Tibial artery (tissue), 4 donors: ENCODE measurements around the gene TACR2.

Experiments
- DNase-seq, 2 donors: peaks; one replicate each; pipeline ENCODE4 v3.0.0-alpha.2; 2019
- H3K27ac ChIP-seq, 2 donors: fragments of 200-600 bp; sonication (generic) in 1 of 2; 1 replicate in 1 of 2; 2 replicates in 1 of 2; pipeline ENCODE4 v1.5.1; 2018 to 2019; ENCODE audit warnings: mild to moderate bottlenecking in 1 of 2
- H3K27me3 ChIP-seq, 2 donors: fragments of 200-600 bp; sonication (generic) in 1 of 2; one replicate each; pipeline versions ENCODE4 v1.5.1 to v1.6.0; 2016 to 2019
- H3K36me3 ChIP-seq, 3 donors: fragments of 200-600 bp; sonication (generic) in 2 of 3; one replicate each; pipeline ENCODE4 v1.5.1; 2016 to 2019; ENCODE audit warnings: mild to moderate bottlenecking in 2 of 3
- H3K4me1 ChIP-seq, 4 donors: fragments of 200-600 bp; sonication (generic) in 2 of 4; 1 replicate in 3 of 4; 2 replicates in 1 of 4; pipeline ENCODE4 v1.5.1; 2016 to 2019
- H3K4me3 ChIP-seq, 2 donors: fragments of 200-600 bp; sonication (generic) in 1 of 2; 1 replicate in 1 of 2; 2 replicates in 1 of 2; pipeline ENCODE4 v1.5.1; 2018 to 2019; ENCODE audit warnings: mild to moderate bottlenecking in 2 of 2
- H3K9me3 ChIP-seq, 3 donors: fragments of 200-600 bp; sonication (generic) in 1 of 3; one replicate each; pipeline ENCODE4 v1.5.1; 2016 to 2019
- CTCF ChIP-seq, 2 experiments: fragments of 200-600 bp in 1 of 2; fragments of 450-650 bp in 1 of 2; IDR thresholded peaks; one replicate each; pipeline ENCODE4 v1.5.1; 2017 to 2019; ENCODE audit warnings: antibody characterized with exemption in 2 of 2, mild to moderate bottlenecking in 1 of 2, moderate library complexity in 1 of 2
- intact Hi-C: fragments of 100-400 bp; cut with DNase I; formaldehyde crosslinking; loops from one replicate; pipeline ENCODE4 v1.15.0; 2023; ENCODE audit warnings: low total_unique reads

The TACR2 gene

GRCh38 chr10:69391158-69391557, 25.6 kb downstream of the TACR2 start:
- peaks cover 0 to 17% (median 11%) of the 10 kb centered on the region in 4 donors for H3K4me1 ChIP-seq
- intact Hi-C loops, result loop anchor here (2.0 kb wide), 1 partner anchor 150 kb away; no protein-coding TSS in a partner anchor
- H3K36me3 ChIP-seq, result peaks cover 56 to 84% (median 70%) of the 10 kb centered on the region in 3 donors
- no peaks in the 10 kb centered on the region for H3K27me3 ChIP-seq
- peak overlapping the region in 1 of 2 donors; percentile 4 for H3K27ac ChIP-seq
- no peak overlapping the region for H3K4me3 ChIP-seq
- no peaks in the 10 kb centered on the region for H3K9me3 ChIP-seq
- no peak for TF ChIP-seq CTCF (IDR thresholded peaks at IDR 0.05)
- DNase-seq, result no peak

GRCh38 chr10:69389827-69390490, 26.8 kb downstream of the TACR2 start:
- H3K9me3 ChIP-seq, result no peaks in the 10 kb centered on the region
- H3K27ac ChIP-seq, result peak overlapping the region; percentile 4 to 52
- H3K4me1 ChIP-seq, result peaks cover 0 to 17% (median 11%) of the 10 kb centered on the region in 4 donors
- H3K36me3 ChIP-seq, result peaks cover 61 to 85% (median 71%) of the 10 kb centered on the region in 3 donors
- no peaks in the 10 kb centered on the region for H3K27me3 ChIP-seq
- H3K4me3 ChIP-seq, result no peak overlapping the region
- intact Hi-C loops, result loop anchor here (2.0 kb wide), 1 partner anchor 149 kb away; no protein-coding TSS in a partner anchor
- no peak for TF ChIP-seq CTCF (IDR thresholded peaks at IDR 0.05)
- DNase-seq, result no peak

GRCh38 chr10:69388488-69388887, 28.2 kb downstream of the TACR2 start:
- no peak overlapping the region for H3K27ac ChIP-seq
- no peak for DNase-seq
- TF ChIP-seq CTCF (IDR thresholded peaks at IDR 0.05), result no peak
- H3K27me3 ChIP-seq, result no peaks in the 10 kb centered on the region
- intact Hi-C loops, result no loop called here
- H3K36me3 ChIP-seq, result peaks cover 64 to 85% (median 73%) of the 10 kb centered on the region in 3 donors
- H3K9me3 ChIP-seq, result no peaks in the 10 kb centered on the region
- peaks cover 0 to 21% (median 12%) of the 10 kb centered on the region in 4 donors for H3K4me1 ChIP-seq
- no peak overlapping the region for H3K4me3 ChIP-seq

GRCh38 chr10:69387500-69387899, 29.2 kb downstream of the TACR2 start:
- H3K4me3 ChIP-seq, result no peak overlapping the region
- no peak overlapping the region for H3K27ac ChIP-seq
- no peak for TF ChIP-seq CTCF (IDR thresholded peaks at IDR 0.05)
- H3K27me3 ChIP-seq, result no peaks in the 10 kb centered on the region
- peaks cover 0 to 27% (median 15%) of the 10 kb centered on the region in 4 donors for H3K4me1 ChIP-seq
- no peak for DNase-seq
- H3K9me3 ChIP-seq, result no peaks in the 10 kb centered on the region
- intact Hi-C loops, result no loop called here
- peaks cover 70 to 86% (median 76%) of the 10 kb centered on the region in 3 donors for H3K36me3 ChIP-seq

- Histone ChIP-seq H3K9me3 (no peaks in the 10 kb centered on the region), H3K4me3 (no peak overlapping the region), H3K27ac (no peak overlapping the region), H3K4me1 (peaks cover 0 to 21% (median 10%) of the 10 kb centered on the region in 4 donors), H3K27me3 (no peaks in the 10 kb centered on the region), H3K36me3 (peaks cover 73 to 94% (median 82%) of the 10 kb centered on the region in 3 donors)
- no peak for TF ChIP-seq CTCF (IDR thresholded peaks at IDR 0.05)
- intact Hi-C loops, result no loop called here
- DNase-seq, result no peak
Observed at GRCh38 chr10:69385454-69386350, 31.0 kb downstream of the TACR2 start.
